Stimulated activated memory B cell treated with anti-CD40 and anti-IgM and Interleukin-4, amounts not matched to agents 10 μg/mL and 1 μg/mL and 100 μg/mL, for 72 hours (primary cell): ENCODE measurements around the gene PHOX2A.
"Not testable (repeated sequence)": the region's sequence is repeated elsewhere in the genome, so short reads cannot be mapped to it uniquely, and the experiment has no call there.

Experiments
- ATAC-seq: fragments of 150-1000 bp; cut with Tn5 transposase; 2 replicates; pipeline ENCODE4 v1.10.0; 2021
- H3K27ac Mint-ChIP-seq: one replicate; pipeline ENCODE4 v1.8.0; 2022; ENCODE audit warnings: mild to moderate bottlenecking, mixed read lengths
- H3K27me3 Mint-ChIP-seq: one replicate; pipeline ENCODE4 v1.8.0; 2022; ENCODE audit warnings: mixed read lengths
- H3K36me3 Mint-ChIP-seq: one replicate; pipeline ENCODE4 v1.8.0; 2022; ENCODE audit warnings: mixed read lengths
- H3K4me1 Mint-ChIP-seq: one replicate; pipeline ENCODE4 v1.8.0; 2022; ENCODE audit warnings: mixed read lengths
- H3K4me3 Mint-ChIP-seq: one replicate; pipeline ENCODE4 v1.8.0; 2022; ENCODE audit warnings: mild to moderate bottlenecking, moderate library complexity, mixed read lengths
- H3K9me3 Mint-ChIP-seq: one replicate; pipeline ENCODE4 v1.8.0; 2022; ENCODE audit warnings: mixed read lengths

PHOX2A gene

GRCh38 chr11:72244060-72244360 lies at the start of gene PHOX2A:
Gene PHOX2A (minus strand): TSS chr11:72244176. CDS start chr11:72244004, 172 bp downstream.
- Mint-ChIP-seq H3K4me3 (no peak within 1 kb of the TSS), H3K27me3 (peaks cover 46% of the 10 kb centered on the region), H3K4me1 (peaks cover 44% of the 10 kb centered on the region), H3K9me3 (peaks cover 4% of the 10 kb centered on the region), H3K36me3 (no peaks in the 10 kb centered on the region), H3K27ac (no peak within 1 kb of the TSS)
- ATAC-seq, result no peak

- Mint-ChIP-seq H3K4me3 (no peak overlapping the region), H3K9me3 (no peaks in the 10 kb centered on the region), H3K27me3 (no peaks in the 10 kb centered on the region), H3K4me1 (no peaks in the 10 kb centered on the region), H3K36me3 (peaks cover 33% of the 10 kb centered on the region), H3K27ac (no peak overlapping the region)
- peak; percentile 9 for ATAC-seq
Observed at GRCh38 chr11:72293391-72293790, 49.4 kb upstream of the PHOX2A start.

- Mint-ChIP-seq H3K9me3 (no peaks in the 10 kb centered on the region), H3K36me3 (peaks cover 33% of the 10 kb centered on the region), H3K4me3 (no peak overlapping the region), H3K27ac (no peak overlapping the region), H3K4me1 (no peaks in the 10 kb centered on the region), H3K27me3 (no peaks in the 10 kb centered on the region)
- no peak for ATAC-seq
Observed at GRCh38 chr11:72292106-72292785, 48.3 kb upstream of the PHOX2A start.

GRCh38 chr11:72290741-72291140 lies 46.8 kb upstream of the PHOX2A start:
- not testable (repeated sequence) for H3K27me3 Mint-ChIP-seq, H3K9me3 Mint-ChIP-seq, H3K4me1 Mint-ChIP-seq, ATAC-seq, H3K4me3 Mint-ChIP-seq, H3K27ac Mint-ChIP-seq
- H3K36me3 Mint-ChIP-seq, result peaks cover 28% of the 10 kb centered on the region

GRCh38 chr11:72287293-72287692 lies 43.3 kb upstream of the PHOX2A start:
- no peaks in the 10 kb centered on the region for H3K36me3 Mint-ChIP-seq
- H3K27ac Mint-ChIP-seq, result no peak overlapping the region
- no peak overlapping the region for H3K4me3 Mint-ChIP-seq
- H3K4me1 Mint-ChIP-seq, result no peaks in the 10 kb centered on the region
- H3K27me3 Mint-ChIP-seq, result peaks cover 19% of the 10 kb centered on the region
- H3K9me3 Mint-ChIP-seq, result no peaks in the 10 kb centered on the region
- no peak for ATAC-seq

- no peaks in the 10 kb centered on the region for H3K4me1 Mint-ChIP-seq
- H3K4me3 Mint-ChIP-seq, result no peak overlapping the region
- H3K36me3 Mint-ChIP-seq, result no peaks in the 10 kb centered on the region
- peaks cover 39% of the 10 kb centered on the region for H3K27me3 Mint-ChIP-seq
- H3K27ac Mint-ChIP-seq, result no peak overlapping the region
- no peak for ATAC-seq
- H3K9me3 Mint-ChIP-seq, result peaks cover 5% of the 10 kb centered on the region
Observed at GRCh38 chr11:72283947-72284346, 40.0 kb upstream of the PHOX2A start.

- H3K9me3 Mint-ChIP-seq, result peaks cover 5% of the 10 kb centered on the region
- H3K27me3 Mint-ChIP-seq, result peaks cover 39% of the 10 kb centered on the region
- no peak overlapping the region for H3K27ac Mint-ChIP-seq
- no peaks in the 10 kb centered on the region for H3K4me1 Mint-ChIP-seq
- H3K4me3 Mint-ChIP-seq, result no peak overlapping the region
- no peak for ATAC-seq
- no peaks in the 10 kb centered on the region for H3K36me3 Mint-ChIP-seq
Observed at GRCh38 chr11:72280726-72281315, 36.8 kb upstream of the PHOX2A start.

- Mint-ChIP-seq H3K4me3 (no peak overlapping the region), H3K36me3 (no peaks in the 10 kb centered on the region), H3K9me3 (peaks cover 5% of the 10 kb centered on the region), H3K27ac (no peak overlapping the region), H3K4me1 (no peaks in the 10 kb centered on the region), H3K27me3 (peaks cover 47% of the 10 kb centered on the region)
- ATAC-seq, result no peak
Observed at GRCh38 chr11:72280037-72280436, 36.1 kb upstream of the PHOX2A start.

- no peak overlapping the region for H3K4me3 Mint-ChIP-seq
Observed at GRCh38 chr11:72278905-72279304, 34.9 kb upstream of the PHOX2A start.

GRCh38 chr11:72274435-72274834 lies 30.5 kb upstream of the PHOX2A start:
- Mint-ChIP-seq H3K4me3 (no peak overlapping the region), H3K27ac (no peak overlapping the region), H3K9me3 (no peaks in the 10 kb centered on the region), H3K4me1 (peaks cover 6% of the 10 kb centered on the region), H3K27me3 (peaks cover 39% of the 10 kb centered on the region), H3K36me3 (no peaks in the 10 kb centered on the region)
- ATAC-seq, result no peak

More at GRCh38 chr11:72278905-72279304, 34.9 kb upstream of the PHOX2A start:
- no peak overlapping the region for H3K27ac Mint-ChIP-seq
- H3K27me3 Mint-ChIP-seq, result peaks cover 45% of the 10 kb centered on the region
- no peaks in the 10 kb centered on the region for H3K4me1 Mint-ChIP-seq
- peaks cover 5% of the 10 kb centered on the region for H3K9me3 Mint-ChIP-seq
- no peaks in the 10 kb centered on the region for H3K36me3 Mint-ChIP-seq
- ATAC-seq, result no peak

GRCh38 chr11:72271980-72272379 lies 28.0 kb upstream of the PHOX2A start:
- Mint-ChIP-seq H3K9me3 (no peaks in the 10 kb centered on the region), H3K27ac (no peak overlapping the region), H3K36me3 (no peaks in the 10 kb centered on the region), H3K4me1 (peaks cover 6% of the 10 kb centered on the region), H3K4me3 (no peak overlapping the region), H3K27me3 (peaks cover 40% of the 10 kb centered on the region)
- ATAC-seq, result no peak

- no peak for ATAC-seq
- H3K9me3 Mint-ChIP-seq, result no peaks in the 10 kb centered on the region
- peaks cover 2% of the 10 kb centered on the region for H3K4me1 Mint-ChIP-seq
- H3K4me3 Mint-ChIP-seq, result no peak overlapping the region
- no peak overlapping the region for H3K27ac Mint-ChIP-seq
- H3K27me3 Mint-ChIP-seq, result peaks cover 49% of the 10 kb centered on the region
- no peaks in the 10 kb centered on the region for H3K36me3 Mint-ChIP-seq
Observed at GRCh38 chr11:72267956-72268617, 24.1 kb upstream of the PHOX2A start.

GRCh38 chr11:72266960-72267359 lies 23.0 kb upstream of the PHOX2A start:
- not testable (repeated sequence) for H3K9me3 Mint-ChIP-seq, H3K27ac Mint-ChIP-seq, ATAC-seq, H3K4me3 Mint-ChIP-seq, H3K4me1 Mint-ChIP-seq, H3K36me3 Mint-ChIP-seq
- H3K27me3 Mint-ChIP-seq, result peaks cover 57% of the 10 kb centered on the region

GRCh38 chr11:72265951-72266350 lies 22.0 kb upstream of the PHOX2A start:
- Mint-ChIP-seq H3K4me1 (no peaks in the 10 kb centered on the region), H3K4me3 (no peak overlapping the region), H3K27ac (no peak overlapping the region), H3K36me3 (no peaks in the 10 kb centered on the region), H3K9me3 (no peaks in the 10 kb centered on the region), H3K27me3 (peaks cover 58% of the 10 kb centered on the region)
- ATAC-seq, result no peak

GRCh38 chr11:72263361-72263760 lies 19.4 kb upstream of the PHOX2A start:
- Mint-ChIP-seq H3K27me3 (peaks cover 55% of the 10 kb centered on the region), H3K4me3 (no peak overlapping the region), H3K27ac (no peak overlapping the region), H3K36me3 (no peaks in the 10 kb centered on the region), H3K9me3 (no peaks in the 10 kb centered on the region), H3K4me1 (no peaks in the 10 kb centered on the region)
- no peak for ATAC-seq

GRCh38 chr11:72260574-72260973 lies 16.6 kb upstream of the PHOX2A start:
- Mint-ChIP-seq H3K4me3 (no peak overlapping the region), H3K9me3 (no peaks in the 10 kb centered on the region), H3K27ac (no peak overlapping the region), H3K36me3 (no peaks in the 10 kb centered on the region), H3K4me1 (no peaks in the 10 kb centered on the region), H3K27me3 (peaks cover 46% of the 10 kb centered on the region)
- ATAC-seq, result no peak
